NCI-H345 treated with DMSO at 0.1 percent for 48 hours (cell line): ENCODE measurements around the gene RAPH1.
"Not testable (repeated sequence)": the region's sequence is repeated elsewhere in the genome, so short reads cannot be mapped to it uniquely, and the experiment has no call there.

ENCODE experiments used
- DNase-seq: peaks from one replicate; lab custom pipeline; 2025; ENCODE audit not compliant: unreplicated experiment; lab: John Stamatoyannopoulos, UW

The RAPH1 gene

DNA sequence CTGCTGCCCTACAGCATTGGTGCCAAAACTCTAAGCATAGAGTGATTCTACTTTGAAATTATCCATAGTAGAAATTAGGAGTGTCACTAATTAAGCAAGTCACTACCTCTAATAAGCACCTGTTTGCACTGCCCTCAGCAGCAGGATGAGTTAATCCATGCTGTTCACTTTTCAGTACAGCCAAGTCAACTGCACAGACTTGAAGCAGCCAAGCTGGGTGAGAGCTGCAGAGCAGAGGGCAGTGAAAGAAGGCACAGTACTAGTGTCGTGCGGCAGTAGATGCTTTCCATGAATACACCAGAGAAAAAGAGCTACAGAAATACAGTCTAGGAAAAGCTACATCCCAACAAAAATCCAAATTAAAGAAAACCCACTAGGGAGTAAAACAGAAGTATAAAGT, 98.6 kb downstream of the RAPH1 start:
- no peak for DNase-seq

- DNase-seq, result no peak
Measured at GRCh38 chr2:203432811-203433210, 102.3 kb downstream of the RAPH1 start.

- DNase-seq, result no peak
Measured at GRCh38 chr2:203431391-203432185, 103.5 kb downstream of the RAPH1 start.

GRCh38 chr2:203429643-203430042, 105.5 kb downstream of the RAPH1 start:
- DNase-seq, result not testable (repeated sequence)

GRCh38 chr2:203427061-203427460, 108.0 kb downstream of the RAPH1 start:
- no peak for DNase-seq

DNA sequence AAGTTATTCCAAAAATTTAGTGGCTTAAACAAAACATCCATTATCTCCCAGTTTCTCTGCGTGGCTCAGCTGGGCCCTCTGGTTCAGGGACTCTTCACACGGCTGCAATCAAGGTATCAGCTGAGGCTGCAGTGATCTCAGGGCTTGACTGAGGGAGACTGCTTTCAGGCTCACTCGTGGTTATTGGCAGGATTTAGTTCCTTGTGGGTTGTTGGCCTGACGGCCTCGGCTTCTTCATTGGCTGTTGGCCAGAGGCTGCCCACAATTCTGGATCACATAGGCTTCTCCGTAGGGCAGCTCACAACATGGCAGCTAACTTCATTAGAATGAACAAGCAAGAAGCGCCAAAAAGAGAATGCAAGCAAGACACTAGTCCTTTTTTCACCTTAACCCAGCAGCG, 116.8 kb downstream of the RAPH1 start:
- no peak for DNase-seq

- DNase-seq, result no peak
Measured at GRCh38 chr2:203413796-203414195, 121.3 kb downstream of the RAPH1 start.

- no peak for DNase-seq
Measured at GRCh38 chr2:203412546-203413331, 122.4 kb downstream of the RAPH1 start.

DNA sequence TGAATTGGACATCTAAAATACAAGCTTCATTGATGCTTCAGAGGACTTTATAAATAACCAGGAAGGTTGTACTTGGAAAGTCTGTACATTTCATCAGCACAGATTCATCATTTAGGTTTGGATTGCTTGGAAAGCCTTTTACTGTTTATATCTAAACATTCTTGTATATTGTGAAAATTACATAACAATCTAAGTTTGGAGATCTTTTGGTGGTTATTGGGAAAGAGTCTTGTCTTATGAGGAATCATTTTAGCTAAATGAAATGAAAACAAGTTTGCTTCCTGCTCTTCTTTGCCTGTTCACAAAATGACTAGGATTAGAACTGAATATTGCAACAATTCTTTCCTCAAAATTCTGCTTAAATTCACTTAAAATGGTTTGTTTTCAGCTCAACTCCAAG, 127.6 kb downstream of the RAPH1 start:
- no peak for DNase-seq

- no peak for DNase-seq
Measured at GRCh38 chr2:203404996-203405395, 130.1 kb downstream of the RAPH1 start.

DNA sequence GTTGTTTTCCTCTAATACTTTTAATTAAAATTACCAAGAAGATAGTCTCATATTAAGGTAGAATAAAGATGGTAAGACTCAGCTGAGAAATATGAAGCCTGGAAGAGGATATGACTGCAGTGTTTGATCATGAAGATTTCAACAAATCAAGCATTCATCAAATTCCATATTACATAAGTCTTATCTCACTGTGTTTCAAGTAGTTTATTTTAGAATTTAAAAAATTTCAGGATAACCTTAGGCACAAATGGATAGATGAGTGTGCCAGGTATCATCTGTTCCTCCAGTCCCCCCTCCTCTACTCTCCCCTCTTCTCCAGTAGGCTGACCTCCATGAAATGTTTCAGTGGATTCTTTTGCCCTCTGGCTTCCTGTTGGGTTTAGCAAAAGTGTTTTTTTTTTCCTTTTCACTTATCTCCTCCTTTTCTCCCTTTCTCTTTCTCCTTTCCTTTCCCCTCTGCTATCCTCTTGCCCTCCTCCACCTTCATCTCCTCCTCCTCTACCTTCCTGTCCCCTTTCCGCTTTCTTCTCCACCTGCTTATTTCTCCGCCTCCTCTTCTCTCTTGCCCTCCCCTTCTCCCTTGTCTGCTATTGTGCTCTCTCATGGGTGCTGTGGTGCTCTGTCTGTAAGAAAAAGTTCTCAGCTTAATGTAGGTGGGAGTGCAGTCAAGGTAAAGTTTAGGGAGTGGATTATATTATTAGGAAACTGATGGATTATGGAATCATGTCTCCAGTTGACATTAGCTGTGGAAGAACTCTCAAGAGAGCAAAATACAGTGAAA, 134.1 kb downstream of the RAPH1 start:
- DNase-seq, result no peak

DNA sequence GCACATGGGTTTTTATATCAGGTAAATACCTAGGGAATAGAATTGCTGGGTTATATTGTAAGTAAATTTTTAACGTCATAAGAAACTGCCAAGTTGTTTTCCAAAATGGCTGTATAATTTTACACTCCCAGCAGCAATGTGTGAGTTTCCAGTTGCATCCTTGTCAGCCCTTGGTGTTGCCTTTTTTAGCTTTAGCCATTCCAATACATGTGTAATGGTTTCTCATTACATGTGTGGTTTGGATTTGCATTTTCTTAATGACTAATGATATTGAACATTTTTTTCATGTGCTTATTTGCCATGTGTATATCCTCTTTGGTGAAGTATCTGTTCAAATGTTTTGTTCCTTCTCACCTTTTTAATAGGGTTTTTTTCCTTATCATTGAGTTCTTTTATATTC, 136.1 kb downstream of the RAPH1 start:
- no peak for DNase-seq

DNA sequence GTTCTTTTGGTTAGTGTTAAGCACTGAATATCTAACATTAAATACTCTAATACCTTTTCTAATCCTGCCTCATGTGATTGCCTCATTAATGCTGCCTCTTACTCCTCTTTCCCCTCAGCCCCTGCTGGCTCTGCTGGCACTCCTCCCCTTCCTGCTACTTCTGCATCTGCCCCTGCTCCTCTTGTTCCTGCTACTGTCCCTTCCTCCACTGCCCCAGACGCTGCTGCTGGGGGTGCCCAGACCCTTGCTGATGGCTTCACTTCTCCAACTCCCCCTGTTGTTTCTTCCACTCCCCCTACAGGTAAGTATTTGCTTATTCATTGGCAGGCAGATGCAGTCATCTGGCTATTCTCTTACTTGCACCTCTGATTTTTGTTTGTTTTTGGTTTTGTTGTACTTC, 138.4 kb downstream of the RAPH1 start:
- DNase-seq, result no peak

GRCh38 chr2:203395858-203396257, 139.2 kb downstream of the RAPH1 start:
- DNase-seq, result no peak

DNA sequence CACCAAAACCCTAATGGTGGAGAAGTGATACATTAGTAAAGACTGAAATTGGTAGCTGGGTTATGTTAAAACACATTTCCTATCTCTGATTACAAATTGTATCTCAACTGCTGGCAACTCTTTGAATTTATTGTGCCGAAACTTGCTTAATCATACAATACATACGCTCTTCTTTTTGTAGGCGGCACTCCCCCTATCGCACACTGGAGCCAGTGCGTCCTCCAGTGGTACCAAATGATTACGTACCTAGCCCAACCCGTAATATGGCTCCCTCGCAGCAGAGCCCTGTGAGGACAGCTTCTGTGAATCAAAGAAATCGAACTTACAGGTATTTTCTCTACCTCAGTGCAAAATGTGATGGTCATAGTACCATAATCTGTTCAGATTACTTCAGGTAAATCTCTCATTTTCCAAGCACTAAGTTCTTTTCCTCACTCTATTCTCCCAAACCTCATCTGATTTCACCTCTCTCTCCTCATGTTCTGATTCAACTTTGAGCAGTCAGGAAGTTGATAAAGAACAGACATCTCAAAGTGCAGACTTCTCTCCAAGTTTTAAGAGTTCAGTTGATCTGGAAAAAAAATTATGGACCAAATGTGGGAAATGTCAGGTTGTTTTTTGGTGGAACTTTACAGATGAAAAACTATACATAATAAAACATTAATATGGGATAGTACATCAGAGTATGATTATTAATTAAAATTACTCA, 140.4 kb downstream of the RAPH1 start:
- no peak for DNase-seq

DNA sequence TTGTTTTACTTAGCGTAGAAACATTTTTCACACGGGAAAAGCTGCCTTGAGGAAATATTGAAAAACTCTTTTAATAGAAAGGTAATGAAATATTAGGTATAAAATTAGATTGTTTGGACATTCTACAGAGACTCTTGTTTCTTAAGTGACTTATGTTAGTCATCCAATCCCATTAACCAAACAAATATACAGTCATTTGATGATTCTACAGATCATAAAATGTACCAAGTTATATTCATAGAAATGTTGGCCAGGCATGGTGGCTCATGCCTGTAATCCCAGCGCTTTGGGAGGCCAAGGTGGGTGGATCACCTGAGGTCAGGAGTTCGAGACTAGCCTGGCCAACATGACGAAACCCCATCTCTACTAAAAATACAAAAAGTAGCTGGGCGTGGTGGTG, 146.9 kb downstream of the RAPH1 start:
- not testable (repeated sequence) for DNase-seq

- no peak for DNase-seq
Measured at GRCh38 chr2:203383038-203383437, 152.1 kb downstream of the RAPH1 start.

GRCh38 chr2:203379156-203379555, 155.9 kb downstream of the RAPH1 start:
- no peak for DNase-seq

DNA sequence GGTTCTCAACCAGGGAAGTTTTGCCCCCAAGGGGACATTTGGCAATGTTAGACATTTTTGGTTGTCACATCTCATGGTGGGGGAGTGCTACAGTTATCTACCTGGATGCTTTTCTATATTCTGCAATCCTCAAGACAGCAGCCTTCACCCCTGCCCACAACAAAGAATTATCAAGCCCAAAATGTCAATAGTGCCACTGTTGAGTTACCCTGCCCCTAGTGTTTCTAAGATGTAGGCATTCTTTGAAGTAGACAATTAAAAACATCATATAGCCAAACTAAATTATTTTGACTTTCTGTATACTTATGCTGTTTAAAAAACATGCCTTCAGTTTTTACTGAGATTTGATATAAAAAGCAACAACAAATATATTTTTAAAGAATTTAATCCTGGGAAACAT, 158.9 kb downstream of the RAPH1 start:
- no peak for DNase-seq

GRCh38 chr2:203372706-203373105, 162.4 kb downstream of the RAPH1 start:
- DNase-seq, result not testable (repeated sequence)
